SK-N-SH (cell line): ENCODE measurements around the gene GPR107.
A peak's percentile ranks its signal among the peaks of the same experiment; 100 is the strongest.

Source experiments
- CTCF ChIP-seq: fragments of 200-600 bp; sonication (generic); IDR thresholded peaks from 2 replicates; pipeline ENCODE4 v1.6.1; 2017; ENCODE audit warnings: antibody characterized with exemption, mild to moderate bottlenecking, moderate library complexity
- MAX ChIP-seq: IDR thresholded peaks from 2 replicates; pipeline ENCODE4 v1.4.0; 2012; ENCODE audit warnings: low read depth
- MXI1 ChIP-seq: IDR thresholded peaks from 2 replicates; pipeline ENCODE4 v1.6.1; 2012; ENCODE audit warnings: mild to moderate bottlenecking, low read depth, low read length, improper control_type of control experiment
- NFIC ChIP-seq: IDR thresholded peaks from 2 replicates; pipeline ENCODE4 v1.4.0; 2012; ENCODE audit warnings: borderline replicate concordance
- RAD21 ChIP-seq: IDR thresholded peaks from 2 replicates; pipeline ENCODE4 v1.6.1; 2012; ENCODE audit warnings: mild to moderate bottlenecking, low read length
- RCOR1 ChIP-seq: fragments of 150-350 bp; IDR thresholded peaks from 2 replicates; pipeline ENCODE4 v1.6.1; 2017; ENCODE audit warnings: antibody characterized with exemption, low read length
- TCF12 ChIP-seq: IDR thresholded peaks from 2 replicates; pipeline ENCODE4 v1.4.0; 2012
- TEAD4 ChIP-seq: IDR thresholded peaks from 2 replicates; pipeline ENCODE4 v1.4.0; 2012; ENCODE audit warnings: mild to moderate bottlenecking, borderline replicate concordance; ENCODE audit not compliant: insufficient read depth
- YY1 ChIP-seq: IDR thresholded peaks from 2 replicates; pipeline ENCODE4 v1.4.0; 2012; ENCODE audit warnings: low read depth, mild to moderate bottlenecking
- ZBTB33 ChIP-seq: IDR thresholded peaks from 2 replicates; pipeline ENCODE4 v1.4.0; 2012; ENCODE audit warnings: low read depth, borderline replicate concordance

GRCh38 chr9:130172161-130172857 is 118.6 kb downstream of the GPR107 start, which contains the start of gene NCS1:
- no peak for TF ChIP-seq CTCF
- TF ChIP-seq RCOR1: no peak
- TF ChIP-seq TCF12: no peak
- no peak for TF ChIP-seq RAD21
- peak; percentile 65 for TF ChIP-seq MAX
- no peak for TF ChIP-seq ZBTB33
- no peak for TF ChIP-seq NFIC
- TF ChIP-seq TEAD4: no peak
- no peak for TF ChIP-seq MXI1
- no peak for TF ChIP-seq YY1
